Amygdala (tissue), 56 donors: ENCODE measurements around the gene NOTCH1.

Source experiments
- DNase-seq, 56 donors: peaks; one replicate each; lab custom pipeline; 2025; lab: John Stamatoyannopoulos, UW

The NOTCH1 gene

GRCh38 chr9:136536051-136536720 is 9.7 kb downstream of the NOTCH1 start:
- DNase-seq = no peak

GRCh38 chr9:136535070-136535469 is 10.8 kb downstream of the NOTCH1 start:
- no peak for DNase-seq

DNA sequence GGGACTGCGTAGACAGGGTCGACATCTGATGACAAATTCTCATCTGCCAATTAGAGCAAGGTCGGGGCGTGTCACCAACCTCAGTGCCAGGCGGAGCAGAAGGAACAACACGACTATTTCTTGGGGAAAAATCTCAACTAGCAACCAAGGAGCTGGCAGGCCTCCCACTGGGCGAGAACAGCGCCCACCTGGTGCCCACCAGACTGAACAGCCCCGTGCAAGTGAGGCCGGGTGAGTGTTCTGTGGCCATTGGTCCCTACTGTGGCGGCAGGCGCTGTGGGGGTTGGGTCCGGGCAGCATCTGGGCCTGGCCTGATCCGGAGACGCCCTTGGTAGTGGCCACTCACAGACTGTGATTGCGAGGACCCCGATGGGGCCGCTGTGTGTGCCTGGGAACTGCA is 11.5 kb downstream of the NOTCH1 start:
- DNase-seq = no peak

DNA sequence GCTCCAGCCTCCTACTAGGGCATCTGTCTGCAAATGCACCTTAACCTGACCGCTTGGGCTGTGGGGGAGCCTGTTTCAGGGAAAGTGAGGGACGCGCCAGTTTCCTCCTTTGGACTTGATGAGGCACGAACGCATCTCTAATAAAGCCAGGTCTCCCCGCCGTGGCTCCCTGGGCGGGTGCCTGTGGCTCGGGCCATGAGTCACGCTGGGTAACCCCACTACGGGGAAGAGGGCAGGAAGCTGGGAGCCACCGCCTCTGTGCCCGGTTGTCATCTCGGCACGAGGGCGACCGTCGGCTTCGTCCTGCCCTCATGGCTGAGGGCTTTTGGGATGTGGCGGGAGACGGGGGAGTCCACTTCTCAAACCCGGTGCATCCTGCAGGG is 12.1 kb downstream of the NOTCH1 start:
- no peak for DNase-seq

- no peak for DNase-seq
Observed at GRCh38 chr9:136532799-136533774, 12.8 kb downstream of the NOTCH1 start.

GRCh38 chr9:136531904-136532798 is 13.7 kb downstream of the NOTCH1 start:
- no peak for DNase-seq

GRCh38 chr9:136531186-136531903 is 14.5 kb downstream of the NOTCH1 start:
- DNase-seq = no peak

DNA sequence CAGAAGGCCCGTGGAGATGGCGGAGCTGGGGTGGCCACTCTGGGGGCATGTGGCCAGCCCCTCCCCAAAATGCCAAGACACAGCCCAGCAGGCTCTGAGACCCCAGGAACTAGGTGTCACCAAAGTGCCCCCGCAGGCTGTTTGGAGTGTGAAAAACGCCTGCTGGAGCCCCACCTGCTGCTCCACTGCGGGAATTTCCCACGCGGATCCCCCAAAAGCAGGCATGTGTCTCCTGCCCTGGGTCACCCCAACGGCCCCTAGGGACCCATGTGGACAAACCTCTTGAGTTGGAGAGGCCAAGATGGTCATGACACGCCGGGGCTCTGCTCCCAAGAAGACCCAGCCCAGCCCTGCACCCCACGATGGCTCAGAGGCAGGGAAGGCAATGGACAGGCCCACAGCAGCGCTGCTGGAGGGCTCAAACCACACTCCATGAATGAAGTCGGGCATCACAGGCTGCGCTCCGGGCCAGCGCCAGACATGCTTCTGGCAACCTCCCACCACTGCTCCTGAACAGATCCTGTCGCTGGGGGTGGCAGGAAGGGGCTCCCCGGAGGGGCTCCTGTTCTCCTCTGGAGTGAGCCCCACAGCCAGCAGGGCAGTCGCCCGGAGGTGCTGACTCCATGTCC is 15.3 kb downstream of the NOTCH1 start:
- peak in 7 of 56 donors; percentile 23 to 37 (median 27) for DNase-seq

- no peak for DNase-seq
Observed at GRCh38 chr9:136529516-136530460, 16.1 kb downstream of the NOTCH1 start.

DNA sequence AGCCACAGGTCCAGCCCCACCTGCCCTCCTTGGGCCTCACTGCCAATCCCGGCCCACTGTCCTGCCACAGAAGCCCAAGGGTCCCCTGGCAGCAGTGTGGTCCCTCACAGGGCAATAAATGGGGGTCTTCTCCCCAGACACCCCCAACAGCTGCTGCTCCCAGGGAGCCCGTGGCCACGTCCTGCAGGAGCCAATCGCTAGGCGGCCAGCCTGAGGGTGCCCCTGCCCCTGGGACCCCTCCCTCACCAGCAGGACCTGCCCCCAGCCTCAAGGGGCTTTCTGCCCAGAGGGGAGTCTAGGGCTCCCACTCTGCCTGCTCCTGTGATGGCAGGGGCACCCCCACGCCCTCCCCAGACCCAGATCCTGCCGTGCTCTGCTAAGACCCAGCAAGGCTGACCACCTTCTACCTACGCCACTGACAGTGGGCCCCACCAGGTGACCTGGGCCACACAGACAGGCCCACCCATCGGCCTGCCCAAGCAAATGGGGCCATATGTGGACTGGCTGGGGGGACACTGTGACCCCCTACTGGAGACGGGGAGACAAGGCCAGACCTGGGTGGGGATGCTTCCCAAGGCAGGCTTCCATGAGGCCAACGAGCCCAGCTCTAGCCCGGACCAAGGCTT is 17.0 kb downstream of the NOTCH1 start:
- no peak for DNase-seq

- peak in 2 of 56 donors; percentile 28 to 33 for DNase-seq
Observed at GRCh38 chr9:136527721-136528710, 17.8 kb downstream of the NOTCH1 start.

- DNase-seq = no peak
Observed at GRCh38 chr9:136527131-136527530, 18.7 kb downstream of the NOTCH1 start.

- DNase-seq = peak in 50 of 56 donors; percentile 43 to 92 (median 74)
Observed at GRCh38 chr9:136526625-136527066, 19.2 kb downstream of the NOTCH1 start.

- peak; percentile 51 to 97 (median 88) for DNase-seq
Observed at GRCh38 chr9:136525841-136526499, 19.9 kb downstream of the NOTCH1 start.

GRCh38 chr9:136525207-136525606 is 20.6 kb downstream of the NOTCH1 start:
- DNase-seq = no peak
